HG03045 (cell line): Measurements from ENCODE around the gene ACLY.
A peak's percentile ranks its signal among the peaks of the same experiment; 100 is the strongest.
"Not testable (repeated sequence)": the region's sequence is repeated elsewhere in the genome, so short reads cannot be mapped to it uniquely, and the experiment has no call there.

Experiments
- ATAC-seq: cut with Tn5 transposase; IDR thresholded peaks from one replicate; pipeline ENCODE4 v1.9.1; 2021; ENCODE audit warnings: mild to moderate bottlenecking, moderate library complexity; ENCODE audit not compliant: unreplicated experiment

The ACLY gene

DNA sequence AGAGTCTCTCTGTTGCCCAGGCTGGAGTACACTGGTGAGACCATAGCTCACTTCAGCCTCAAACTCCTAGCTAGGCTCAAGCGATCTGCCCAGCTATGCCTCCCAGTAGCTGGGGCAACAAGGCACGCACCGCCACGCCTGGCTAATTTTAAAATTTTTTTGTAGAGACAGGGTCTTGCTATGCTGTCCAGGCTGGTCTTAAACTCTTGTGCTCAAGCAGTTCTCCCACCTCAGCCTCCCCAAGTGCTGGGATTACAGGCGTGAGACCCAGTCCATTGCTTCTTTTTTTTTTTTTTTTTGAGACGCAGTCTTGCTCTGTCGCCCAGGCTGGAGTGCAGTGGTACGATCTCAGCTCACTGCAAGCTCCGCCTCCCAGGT, 44.5 kb downstream of the ACLY start:
- ATAC-seq = not testable (repeated sequence)

DNA sequence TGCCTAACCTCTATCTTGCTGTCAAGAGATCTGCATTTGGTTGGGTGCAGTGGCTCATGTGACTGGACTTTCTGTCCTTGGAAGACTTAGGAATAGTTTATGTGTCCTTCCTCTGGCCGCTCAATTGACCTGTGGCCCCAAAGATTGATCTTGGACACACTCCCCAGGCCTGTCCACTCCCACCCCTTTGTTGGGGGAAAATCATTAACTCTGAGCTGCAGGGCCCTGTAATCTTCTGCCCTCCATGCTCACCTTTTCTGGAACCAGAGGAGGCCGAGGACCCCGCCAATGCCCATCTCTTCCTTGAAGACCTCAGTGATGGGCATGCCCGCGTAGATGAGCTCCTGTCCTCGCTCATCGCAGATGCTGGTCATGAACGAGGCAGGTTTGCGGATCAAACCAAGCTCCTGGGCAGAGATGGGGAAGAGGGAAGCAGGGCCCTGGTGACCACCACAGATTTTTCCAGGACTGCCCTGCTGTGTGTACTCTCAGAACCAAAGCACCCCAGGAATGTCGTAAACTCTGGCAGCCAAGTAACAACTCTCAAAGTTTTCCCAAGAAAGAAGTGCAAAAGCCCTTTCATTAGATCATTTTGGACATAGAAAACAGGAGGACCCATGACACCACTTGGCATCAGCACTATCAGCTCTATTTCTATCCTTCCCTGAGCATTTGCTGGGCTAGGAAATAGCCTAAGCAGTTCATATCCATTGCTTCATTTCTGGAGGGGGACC, 45.0 kb downstream of the ACLY start:
- no peak for ATAC-seq

- no peak for ATAC-seq
Observed at GRCh38 chr17:41871789-41872188, 47.0 kb downstream of the ACLY start.

DNA sequence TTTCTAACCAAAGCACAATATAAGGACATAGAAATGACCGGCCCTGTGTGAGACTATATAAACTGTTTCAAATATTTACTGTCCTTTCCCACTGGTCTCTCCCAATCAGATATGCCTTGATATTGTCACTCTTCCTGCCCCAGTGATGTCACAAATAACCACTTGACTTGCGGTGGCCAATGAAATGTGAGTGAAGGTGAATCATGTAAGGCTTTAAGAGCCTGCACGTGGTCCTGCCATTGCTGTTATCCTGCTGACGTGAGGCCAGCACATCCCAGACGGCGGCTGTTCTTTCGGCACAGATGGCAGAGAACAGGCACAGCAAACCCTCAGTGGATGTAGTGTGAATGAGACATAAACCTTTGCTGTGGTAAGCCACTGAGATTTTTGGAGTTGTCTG, 48.1 kb downstream of the ACLY start:
- ATAC-seq = no peak

- no peak for ATAC-seq
Observed at GRCh38 chr17:41870097-41870496, 48.7 kb downstream of the ACLY start.

DNA sequence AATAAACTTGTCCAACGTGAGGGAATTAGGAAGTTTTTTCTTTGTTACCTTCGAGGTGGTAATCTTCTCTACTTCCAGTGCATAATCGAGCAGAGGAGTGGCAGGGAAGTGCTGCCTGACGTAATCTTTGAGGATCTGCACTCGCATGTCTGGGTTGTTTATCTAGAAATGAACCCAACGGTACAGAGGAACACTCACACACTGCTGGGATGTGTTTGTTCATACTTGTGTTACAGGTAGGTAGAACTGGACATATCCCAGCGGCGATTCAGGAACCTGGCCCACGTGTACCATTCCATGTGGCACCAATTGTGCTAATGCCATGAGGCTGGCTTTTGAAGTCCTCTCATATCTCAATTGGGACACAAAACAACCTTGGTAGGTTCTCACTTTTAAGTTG, 49.3 kb downstream of the ACLY start:
- ATAC-seq = no peak

DNA sequence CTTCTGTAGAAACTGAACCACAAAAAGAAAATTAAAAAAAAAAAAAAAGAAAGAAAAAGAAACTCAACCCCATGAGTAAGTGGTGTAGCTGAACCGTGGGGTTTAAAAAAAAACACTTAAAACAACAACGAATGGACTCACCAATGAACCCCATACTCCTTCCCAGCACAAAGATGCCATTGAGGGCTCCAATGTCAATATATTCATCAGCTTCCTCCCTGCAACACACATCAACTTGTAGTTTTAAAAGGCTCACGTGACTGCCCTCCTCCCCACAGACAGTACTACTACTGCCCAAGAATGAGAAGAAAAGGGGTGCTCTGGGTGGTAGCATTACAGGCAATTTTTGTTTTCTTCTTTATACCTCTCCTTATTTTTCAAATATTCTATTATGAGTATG, 50.2 kb downstream of the ACLY start:
- ATAC-seq = no peak

DNA sequence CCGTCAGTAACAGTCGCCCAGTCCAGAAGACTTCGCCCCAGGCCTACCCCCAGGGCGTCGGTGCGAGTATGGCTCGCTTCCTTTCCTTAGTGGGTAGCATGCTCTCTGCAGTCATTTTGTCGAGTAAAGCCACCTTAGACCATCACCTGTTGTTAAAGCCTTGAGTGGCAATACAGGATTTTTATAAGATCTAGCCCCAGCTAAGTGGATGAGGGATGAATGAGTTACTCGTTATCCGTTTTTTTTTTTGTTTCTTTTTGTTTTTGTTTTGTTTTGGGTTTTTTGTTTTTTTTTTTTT, 53.2 kb downstream of the ACLY start:
- no peak for ATAC-seq

GRCh38 chr17:41864836-41865595, 53.7 kb downstream of the ACLY start, which contains the start of gene KLHL11:
TSS of gene KLHL11 (minus strand) at chr17:41865423. CDS start at chr17:41865370, 53 bp downstream.
- peak; percentile 76 for ATAC-seq

DNA sequence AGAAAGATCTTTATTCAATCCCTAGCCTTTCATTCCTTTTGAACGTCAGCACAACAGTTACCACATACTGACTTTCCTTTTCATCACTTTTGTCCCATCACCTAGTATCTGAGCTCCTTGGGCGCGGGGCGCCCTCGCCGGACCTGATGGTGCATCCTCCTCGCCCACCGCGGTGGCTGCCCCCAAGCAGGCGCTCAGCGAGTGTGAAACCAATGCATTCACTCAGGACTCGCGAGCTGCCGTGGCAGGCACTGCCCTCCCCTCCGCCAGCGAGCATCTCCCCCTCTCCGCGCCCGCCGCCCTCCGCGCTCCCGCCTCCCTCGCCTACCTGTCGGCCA, 54.3 kb downstream of the ACLY start:
- no peak for ATAC-seq

DNA sequence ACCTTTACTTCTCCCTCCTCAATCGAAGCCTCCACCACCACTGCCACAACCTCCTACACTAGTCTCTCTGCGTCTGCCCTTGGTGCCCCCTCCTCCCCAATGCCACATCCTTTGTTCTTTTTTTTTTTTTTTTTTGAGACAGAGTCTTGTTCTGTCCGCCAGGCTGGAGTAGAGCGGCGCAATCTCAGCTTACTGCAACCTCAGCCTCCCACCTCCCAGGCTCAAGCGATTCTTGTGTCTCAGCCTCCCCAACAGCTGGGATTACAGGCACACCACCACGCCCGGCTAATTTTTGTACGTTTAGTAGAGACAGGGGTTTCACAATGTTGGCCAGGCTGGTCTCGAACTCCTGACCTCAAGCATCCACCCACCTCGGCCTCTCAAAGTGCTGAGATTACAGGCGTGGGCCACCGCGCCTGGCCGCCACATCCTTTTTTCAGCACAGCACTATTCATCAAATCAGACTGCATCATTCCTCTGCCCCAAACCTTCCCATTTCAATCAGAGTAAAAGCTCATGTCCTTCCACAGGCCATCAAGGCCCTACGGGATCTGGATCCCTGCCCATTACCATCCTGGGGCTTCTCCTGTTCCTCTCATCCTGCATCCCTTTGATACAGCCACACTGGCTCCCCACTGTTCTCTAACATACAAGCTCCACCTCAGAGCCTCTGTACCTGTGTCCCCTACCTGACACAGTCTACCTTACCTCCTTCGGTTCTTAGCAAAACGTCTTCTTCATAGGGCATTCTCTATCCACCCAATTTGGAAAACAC, 55.5 kb downstream of the ACLY start:
- no peak for ATAC-seq

- no peak for ATAC-seq
Observed at GRCh38 chr17:41860254-41860931, 58.4 kb downstream of the ACLY start.

- not testable (repeated sequence) for ATAC-seq
Observed at GRCh38 chr17:41851382-41851781, 67.4 kb downstream of the ACLY start.

DNA sequence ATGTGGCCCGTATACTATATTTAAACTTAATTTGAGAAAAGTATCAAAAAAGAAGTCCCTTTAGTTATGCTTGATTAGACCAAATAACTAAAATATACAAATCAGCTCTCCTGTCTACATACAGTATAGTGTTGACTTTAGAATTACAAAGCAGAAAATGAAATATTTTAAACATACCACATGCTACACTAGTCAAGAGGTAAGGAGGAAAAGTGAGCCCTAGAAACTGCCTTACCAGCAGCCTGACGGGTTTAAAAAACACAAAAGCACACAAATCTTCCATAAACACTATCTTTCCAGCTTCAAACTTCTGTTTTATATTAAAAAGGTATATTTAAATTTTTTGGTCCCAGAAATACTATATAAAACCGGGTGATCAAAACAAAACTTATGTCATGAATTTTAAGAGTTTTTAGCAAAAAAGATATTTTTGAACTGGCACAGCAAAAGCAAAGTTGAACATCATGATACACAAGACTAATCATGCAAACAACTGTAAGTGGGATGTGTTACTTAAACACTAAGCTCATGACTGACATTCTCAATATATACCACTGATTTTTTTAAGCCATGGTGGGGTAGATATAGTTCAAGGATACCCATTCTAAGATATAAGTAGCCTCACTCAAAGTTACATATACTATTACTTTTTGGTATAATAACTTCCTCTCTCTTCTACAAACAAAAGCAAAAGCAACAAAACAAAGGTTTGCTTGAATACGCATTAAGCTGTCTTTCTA, 69.3 kb downstream of the ACLY start:
- ATAC-seq = no peak

GRCh38 chr17:41848788-41849187, 70.0 kb downstream of the ACLY start:
- ATAC-seq = no peak

DNA sequence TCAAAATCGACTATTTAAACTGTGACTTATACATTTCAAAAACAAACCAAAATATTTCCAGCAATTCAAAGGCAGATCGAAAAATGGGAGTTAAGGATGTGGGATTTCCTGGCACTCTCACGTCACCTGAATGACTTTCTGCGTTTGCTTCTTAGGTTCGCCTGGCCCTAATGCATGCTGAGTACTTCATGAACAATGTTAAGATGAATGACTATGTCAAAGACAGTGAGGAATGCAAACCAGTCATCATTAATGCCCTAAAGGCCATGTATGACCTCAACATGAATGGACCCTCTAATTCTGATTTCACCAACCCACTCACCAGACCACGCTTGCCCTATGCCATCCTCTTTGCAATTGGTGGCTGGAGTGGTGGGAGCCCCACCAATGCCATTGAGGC, 73.8 kb downstream of the ACLY start:
- ATAC-seq = no peak

GRCh38 chr17:41840781-41841180, 78.0 kb downstream of the ACLY start:
- not testable (repeated sequence) for ATAC-seq

DNA sequence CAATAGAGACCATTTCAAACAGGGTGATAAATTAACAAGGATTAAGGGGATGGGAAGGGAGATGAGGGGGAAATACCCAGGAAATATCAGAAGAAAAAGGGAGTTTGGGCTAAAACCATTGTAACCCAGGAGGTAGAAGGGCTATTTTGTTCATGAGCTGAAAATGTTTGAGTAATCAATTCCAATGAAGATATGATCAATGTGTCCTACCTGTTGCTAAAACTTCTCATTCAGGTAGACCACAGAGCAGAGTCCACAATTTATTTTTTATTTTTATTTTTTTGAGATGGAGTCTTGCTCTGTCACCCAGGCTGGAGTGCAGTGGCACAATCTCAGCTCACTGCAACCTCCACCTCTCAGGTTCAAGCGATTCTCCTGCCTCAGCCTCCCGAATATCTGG, 79.3 kb downstream of the ACLY start:
- not testable (repeated sequence) for ATAC-seq

- ATAC-seq = no peak
Observed at GRCh38 chr17:41837761-41838538, 80.8 kb downstream of the ACLY start, which contains the start of gene KLHL10. TSS of gene KLHL10 (plus strand) at chr17:41837825. CDS start at chr17:41837933, 108 bp downstream.
